ENCODE results near the gene SLC51B. TPM values are rescaled to one million over a fixed set of nuclear protein-coding genes. Genes with fewer than 3 reads are reported as not detected.

Gene SLC51B
- total and polyA plus RNA-seq, 2 of the 4 experiments (the other 2 are of a cell fraction), result not detected

GRCh38 chr15:65099336-65099735, 54.1 kb downstream of the SLC51B start:
- H4K8ac ChIP-seq (ENCODE audit: low read depth in 2 of 2, low read length in 2 of 2), result no peak overlapping the region
- no peak overlapping the region for H4K91ac ChIP-seq (ENCODE audit: insufficient read depth, low read depth, low read length)
- CTCF ChIA-PET, result no interaction called here
- H2BK120ac ChIP-seq (ENCODE audit: low read depth, low read length), result no peak overlapping the region
- H2AK9ac ChIP-seq (replicated peaks; ENCODE audit: low read depth, low read length, poor library complexity), result no peak overlapping the region
- no peak for DNase-seq
- no peak overlapping the region for H3K9ac ChIP-seq (ENCODE audit: low read depth, low read length)
- H3K23ac ChIP-seq (ENCODE audit: low read depth, low read length), result no peak overlapping the region
- H2BK15ac ChIP-seq (ENCODE audit: low read depth, low read length), result no peak overlapping the region
- dilution Hi-C loops (cut with HindIII; ENCODE audit: low sequenced_read_pairs, unreplicated experiment), result no loop called here
- no peaks in the 10 kb centered on the region for H3K27me3 ChIP-seq (ENCODE audit: control insufficient read depth, insufficient read depth, low read length)
- POLR2A ChIA-PET (ENCODE audit: unreplicated experiment), result no interaction called here
- no peak for ATAC-seq (ENCODE audit: low read depth)
- no peak overlapping the region for H3K18ac ChIP-seq (ENCODE audit: low read depth, low read length)
- peaks cover 30% of the 10 kb centered on the region for H3K36me3 ChIP-seq (ENCODE audit: control insufficient read depth, insufficient read depth, low read length)
- H3K56ac ChIP-seq (ENCODE audit: extremely low read depth, insufficient read depth, low read length), result no peak overlapping the region
- H4K5ac ChIP-seq (ENCODE audit: low read depth, low read length), result no peak overlapping the region
- H3K27ac ChIP-seq (ENCODE audit: insufficient read depth, low read length), result no peak overlapping the region
- intact Hi-C loops (cut with micrococcal nuclease), result no loop called here
- H3K4me2 ChIP-seq (ENCODE audit: low read depth, low read length), result no peak overlapping the region
- no peak overlapping the region for H2AK5ac ChIP-seq (ENCODE audit: low read depth, low read length)
- peaks cover 2% of the 10 kb centered on the region; the same call in 1 of the 2 replicates for H3K4me1 ChIP-seq (ENCODE audit: control insufficient read depth, insufficient read depth, low read length)
- BruUV-seq (replicated peaks), result no TSS peak
- no peak overlapping the region for H2AFZ ChIP-seq (replicated peaks; ENCODE audit: low read length, poor library complexity)
- no peaks in the 10 kb centered on the region for H3K9me1 ChIP-seq (ENCODE audit: insufficient read depth, low read length)
- no peak overlapping the region for H2BK5ac ChIP-seq (ENCODE audit: low read depth, low read length, poor library complexity, severe bottlenecking)
- no peak overlapping the region for H3K14ac ChIP-seq (replicated peaks; ENCODE audit: low read depth, low read length)
- H4K20me1 ChIP-seq (ENCODE audit: insufficient read depth, low read length), result no peaks in the 10 kb centered on the region; the same call in 1 of the 2 replicates
- TF ChIP-seq SMC3 (IDR thresholded peaks at IDR 0.05; ENCODE audit: low read depth, low read length), result no peak
- no peak for TF ChIP-seq USF2 (IDR thresholded peaks at IDR 0.05; ENCODE audit: low read depth, low read length)
- no peak for TF ChIP-seq MAFK (IDR thresholded peaks at IDR 0.05; ENCODE audit: low read depth, low read length)
- TF ChIP-seq RAD21 (IDR thresholded peaks at IDR 0.05; ENCODE audit: low read length), result no peak
- no peak for TF ChIP-seq CEBPB (IDR thresholded peaks at IDR 0.05; ENCODE audit: low read depth, low read length)
- TF ChIP-seq ELK1 (IDR thresholded peaks at IDR 0.05; ENCODE audit: borderline replicate concordance, low read depth, low read length), result no peak
- TF ChIP-seq MXI1 (IDR thresholded peaks at IDR 0.05; ENCODE audit: borderline replicate concordance, low read depth, low read length), result no peak
- no peak for TF ChIP-seq RCOR1 (IDR thresholded peaks at IDR 0.05; ENCODE audit: insufficient replicate concordance, low read length)
- TF ChIP-seq FOS (IDR thresholded peaks at IDR 0.05; ENCODE audit: low read depth, low read length), result no peak
- TF ChIP-seq NFE2L2 (IDR thresholded peaks at IDR 0.05; ENCODE audit: low read depth, low read length), result no peak
- TF ChIP-seq CTCF (conservative IDR thresholded peaks at IDR 0.05; ENCODE audit: low read depth, low read length), result no peak
- no peak for TF ChIP-seq CHD1 (IDR thresholded peaks at IDR 0.05; ENCODE audit: low read depth, low read length)
- no peak for TF ChIP-seq RFX5 (IDR thresholded peaks at IDR 0.05; ENCODE audit: low read depth, low read length)
- no peak for TF ChIP-seq MAZ (IDR thresholded peaks at IDR 0.05; ENCODE audit: borderline replicate concordance, low read depth, low read length)
- TF ChIP-seq BHLHE40 (IDR thresholded peaks at IDR 0.05; ENCODE audit: low read depth, low read length), result no peak
- TF ChIP-seq POLR2A (IDR thresholded peaks at IDR 0.05; ENCODE audit: low read depth, low read length), result no peak
- no peak overlapping the region for H3K4ac ChIP-seq (ENCODE audit: low read depth, low read length)
- no peaks in the 10 kb centered on the region for H3K9me3 ChIP-seq (ENCODE audit: control insufficient read depth, insufficient read depth, low read length)
- in situ Hi-C loops (cut with MboI; ENCODE audit: low sequenced_read_pairs), result no loop called here
- H3K79me1 ChIP-seq (ENCODE audit: low read depth in 1 of 2, low read length in 2 of 2), result no peaks in the 10 kb centered on the region; a peak in 1 of 4 replicates
- H2BK20ac ChIP-seq (ENCODE audit: low read depth, low read length), result no peak overlapping the region
- no CpG with 5 or more reads among the region's 5 CpGs for WGBS, 2 experiments (ENCODE audit: extremely low coverage in 2 of 2, insufficient read length in 1 of 2)
- no peak overlapping the region for H3K4me3 ChIP-seq (ENCODE audit: insufficient read depth, low read depth, low read length)

All from IMR-90 (cell line).